Kidney (tissue), 14 donors: ENCODE results near the gene APOLD1. TPM values are rescaled to one million over a fixed set of nuclear protein-coding genes. Genes with fewer than 3 reads are reported as not detected.

Experiments used
- DNase-seq, 5 donors: peaks; one replicate each; pipeline ENCODE4 v3.0.0-alpha.2; 2013 to 2020
- FAIRE-seq: peaks from 2 replicates; lab custom pipeline; 2012; peaks lifted over from hg19 to GRCh38; lab: Jason Lieb, UNC
- H3K27ac ChIP-seq, 2 donors: one replicate each; pipeline ENCODE4 v1.7.0; 2013; ENCODE audit warnings: low read depth in 2 of 2, low read length in 2 of 2, inconsistent platforms in 1 of 2
- H3K27me3 ChIP-seq: one replicate; pipeline ENCODE4 v1.7.1; 2013; ENCODE audit warnings: low read length, inconsistent platforms; ENCODE audit not compliant: control insufficient read depth, insufficient read depth
- H3K36me3 ChIP-seq, 3 donors: one replicate each; pipeline versions ENCODE4 v1.7.0 to v1.7.1; 2013; ENCODE audit warnings: low read length in 3 of 3, control low read depth in 1 of 3, inconsistent platforms in 1 of 3; ENCODE audit not compliant: insufficient read depth in 3 of 3, control insufficient read depth in 2 of 3
- H3K4me1 ChIP-seq, 3 donors: one replicate each; pipeline versions ENCODE4 v1.7.0 to v1.7.1; 2013; ENCODE audit warnings: low read length in 3 of 3, inconsistent platforms in 1 of 3, low read depth in 1 of 3; ENCODE audit not compliant: control insufficient read depth in 2 of 3, insufficient read depth in 2 of 3
- H3K4me3 ChIP-seq, 3 donors: one replicate each; pipeline versions ENCODE4 v1.7.0 to v1.8.1; 2013; ENCODE audit warnings: low read length in 3 of 3, control low read depth in 1 of 3, inconsistent platforms in 1 of 3
- H3K9ac ChIP-seq, 3 donors: one replicate each; pipeline versions ENCODE4 v1.7.0 to v1.7.1; 2013; ENCODE audit warnings: low read length in 3 of 3, control low read depth in 1 of 3, inconsistent platforms in 1 of 3
- H3K9me3 ChIP-seq, 3 donors: one replicate each; pipeline versions ENCODE4 v1.7.0 to v1.7.1; 2013; ENCODE audit warnings: low read length in 3 of 3, control low read depth in 1 of 3, inconsistent platforms in 1 of 3; ENCODE audit not compliant: control insufficient read depth in 2 of 3, insufficient read depth in 1 of 3
- intact Hi-C: fragments of 100-400 bp; cut with DNase I; formaldehyde crosslinking; loops from one replicate; pipeline ENCODE4 v1.11.1; 2022
- polyA plus RNA-seq: library from polyadenylated mRNA; stranded (reverse); fragments of 350-450 nt; fragmentation: Illumina TruSeq; extraction: RNeasy Lipid Tissue Mini Kit (QIAGEN cat#74804); gene quantifications from one replicate; pipeline ENCODE4 v1.2.3, GENCODE V29; 2014; ENCODE audit warnings: low read depth, low replicate concordance; ENCODE audit not compliant: insufficient read depth
- total RNA-seq: library from RNA; stranded (reverse); fragmentation: NEBNext Ultra II Directional; extraction: Animal tissue kit (Norgen Biotek cat#: 25700); gene quantifications from one replicate; pipeline ENCODE4 v1.2.1, GENCODE V29; 2021
- TF ChIP-seq, protein P1 (sequence below): IDR thresholded peaks from 3 replicates; pipeline ENCODE4 v1.5.1; 2012; ENCODE audit warnings: mild to moderate bottlenecking, moderate library complexity, borderline replicate concordance; ENCODE audit not compliant: insufficient read depth; ENCODE audit errors: extremely low read depth
- donor health status: control.
- donor health status: control.
- donor health status: control.
- donor health status: control.
- donor health status: control.
- donor health status: DM: yes; HTN: yes; CAD: no.
- donor health status: Normal renal cell carcinoma (clear cell type).

Gene APOLD1
- total and polyA plus RNA-seq, 2 donors from 2014 or later, result 4.5 to 18.9 TPM

DNA sequence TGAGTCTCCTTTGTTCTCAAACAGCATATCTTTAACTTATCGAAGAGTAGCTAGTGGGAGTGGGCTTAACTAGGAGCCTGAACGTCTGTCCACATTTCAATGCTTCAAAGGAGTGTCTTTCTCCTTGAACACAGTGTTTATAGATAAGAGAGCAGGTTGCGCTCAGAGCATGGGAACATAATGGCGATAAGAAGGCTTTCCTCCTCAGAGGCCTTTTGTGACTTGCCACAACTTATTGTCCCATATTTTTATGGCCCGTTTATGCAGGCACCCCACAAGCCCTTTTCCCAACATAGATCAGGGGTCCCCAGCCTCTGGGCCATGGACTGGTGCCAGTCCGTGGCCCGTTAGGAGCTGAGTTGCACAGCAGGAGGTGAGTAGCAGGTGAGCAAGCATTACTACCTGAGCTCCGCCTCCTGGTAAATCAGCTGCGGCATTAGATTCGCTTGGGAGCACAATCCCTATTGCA is 25.1 kb downstream of the APOLD1 start:
- intact Hi-C loops, result no loop called here
- H3K36me3 ChIP-seq, result peaks cover 0 to 1% (median 0%) of the 10 kb centered on the region in 3 donors
- TF ChIP-seq, protein P1, sequence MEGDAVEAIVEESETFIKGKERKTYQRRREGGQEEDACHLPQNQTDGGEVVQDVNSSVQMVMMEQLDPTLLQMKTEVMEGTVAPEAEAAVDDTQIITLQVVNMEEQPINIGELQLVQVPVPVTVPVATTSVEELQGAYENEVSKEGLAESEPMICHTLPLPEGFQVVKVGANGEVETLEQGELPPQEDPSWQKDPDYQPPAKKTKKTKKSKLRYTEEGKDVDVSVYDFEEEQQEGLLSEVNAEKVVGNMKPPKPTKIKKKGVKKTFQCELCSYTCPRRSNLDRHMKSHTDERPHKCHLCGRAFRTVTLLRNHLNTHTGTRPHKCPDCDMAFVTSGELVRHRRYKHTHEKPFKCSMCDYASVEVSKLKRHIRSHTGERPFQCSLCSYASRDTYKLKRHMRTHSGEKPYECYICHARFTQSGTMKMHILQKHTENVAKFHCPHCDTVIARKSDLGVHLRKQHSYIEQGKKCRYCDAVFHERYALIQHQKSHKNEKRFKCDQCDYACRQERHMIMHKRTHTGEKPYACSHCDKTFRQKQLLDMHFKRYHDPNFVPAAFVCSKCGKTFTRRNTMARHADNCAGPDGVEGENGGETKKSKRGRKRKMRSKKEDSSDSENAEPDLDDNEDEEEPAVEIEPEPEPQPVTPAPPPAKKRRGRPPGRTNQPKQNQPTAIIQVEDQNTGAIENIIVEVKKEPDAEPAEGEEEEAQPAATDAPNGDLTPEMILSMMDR, result no peak
- no peak overlapping the region for H3K4me3 ChIP-seq
- DNase-seq (no peak), FAIRE-seq (no peak)
- H3K9ac ChIP-seq, result no peak overlapping the region
- H3K27me3 ChIP-seq, result no peaks in the 10 kb centered on the region
- no peak overlapping the region for H3K27ac ChIP-seq
- no peaks in the 10 kb centered on the region for H3K9me3 ChIP-seq
- peaks cover 4 to 10% (median 5%) of the 10 kb centered on the region in 3 donors for H3K4me1 ChIP-seq

DNA sequence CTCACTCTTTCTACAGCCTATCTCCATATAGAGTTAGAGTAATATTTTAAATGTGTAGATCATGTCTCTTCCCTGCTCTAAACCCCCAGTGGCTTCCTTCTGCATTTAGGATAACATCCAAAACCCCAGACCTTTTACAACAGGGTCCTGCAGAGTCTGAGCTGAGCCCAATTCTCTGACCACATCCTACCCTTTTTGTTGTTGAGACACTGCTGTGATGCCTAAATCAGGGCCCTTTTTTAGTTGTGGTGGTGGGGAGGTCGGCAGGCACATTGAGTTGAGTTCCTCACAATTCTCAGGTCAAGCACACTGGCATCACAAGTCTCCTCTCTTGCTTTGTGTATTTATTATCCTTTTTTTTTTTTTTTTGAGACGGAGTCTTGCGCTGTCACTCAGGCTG is 25.9 kb downstream of the APOLD1 start:
- Histone ChIP-seq H3K27ac (no peak overlapping the region), H3K36me3 (peaks cover 0 to 9% (median 2%) of the 10 kb centered on the region in 3 donors), H3K9me3 (no peaks in the 10 kb centered on the region), H3K4me1 (peaks cover 4 to 10% (median 5%) of the 10 kb centered on the region in 3 donors), H3K4me3 (no peak overlapping the region), H3K27me3 (no peaks in the 10 kb centered on the region), H3K9ac (no peak overlapping the region)
- TF ChIP-seq, protein P1, result no peak
- DNase-seq (no peak), FAIRE-seq (no peak)
- intact Hi-C loops, result no loop called here

DNA sequence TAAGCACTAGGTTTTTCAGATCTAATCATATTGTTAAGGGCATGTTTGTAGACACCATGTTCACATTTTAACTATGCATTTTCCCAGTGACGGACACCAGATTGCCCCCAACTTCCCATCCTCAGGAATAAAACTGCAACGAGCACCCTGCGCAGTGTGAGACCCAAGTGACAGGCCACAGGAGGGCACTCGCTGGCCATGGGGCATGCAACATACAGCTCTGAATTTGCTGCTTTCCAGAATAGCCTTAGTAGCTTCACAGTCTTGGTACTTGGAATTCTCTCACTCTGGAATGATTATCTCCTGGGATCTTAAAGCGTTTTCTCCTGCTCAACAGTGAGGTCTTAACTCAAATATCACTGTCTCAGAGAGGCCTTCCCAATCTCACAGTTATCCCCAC is 26.7 kb downstream of the APOLD1 start:
- TF ChIP-seq, protein P1, result no peak
- FAIRE-seq, result no peak
- peaks cover 4 to 10% (median 5%) of the 10 kb centered on the region in 3 donors for H3K4me1 ChIP-seq

More for the DNA sequence above, 26.7 kb downstream of the APOLD1 start:
- H3K36me3 ChIP-seq, result peaks cover 0 to 11% (median 2%) of the 10 kb centered on the region in 3 donors
- H3K27ac ChIP-seq, result no peak overlapping the region
- H3K9ac ChIP-seq, result no peak overlapping the region
- no peaks in the 10 kb centered on the region for H3K9me3 ChIP-seq
- intact Hi-C loops, result no loop called here
- no peak overlapping the region for H3K4me3 ChIP-seq
- no peaks in the 10 kb centered on the region for H3K27me3 ChIP-seq
- no peak for DNase-seq
